Skin epidermis (tissue), 12 donors: Measurements from ENCODE around the gene SPEG.
A peak's percentile ranks its signal among the peaks of the same experiment; 100 is the strongest.

Experiments
- H3K27ac ChIP-seq, 21 experiments: fragments of 200-600 bp; sonication (generic) in 11 of 21; one replicate each; pipeline ENCODE4 v1.5.0; 2020; ENCODE audit warnings: mild to moderate bottlenecking in 3 of 21, inconsistent platforms in 2 of 21, moderate library complexity in 2 of 21
- H3K4me3 ChIP-seq, 7 experiments: fragments of 200-600 bp; sonication (generic) in 2 of 7; one replicate each; pipeline ENCODE4 v1.5.0; 2020; ENCODE audit warnings: inconsistent platforms in 2 of 7, mild to moderate bottlenecking in 2 of 7, moderate library complexity in 1 of 7

Gene SPEG

DNA sequence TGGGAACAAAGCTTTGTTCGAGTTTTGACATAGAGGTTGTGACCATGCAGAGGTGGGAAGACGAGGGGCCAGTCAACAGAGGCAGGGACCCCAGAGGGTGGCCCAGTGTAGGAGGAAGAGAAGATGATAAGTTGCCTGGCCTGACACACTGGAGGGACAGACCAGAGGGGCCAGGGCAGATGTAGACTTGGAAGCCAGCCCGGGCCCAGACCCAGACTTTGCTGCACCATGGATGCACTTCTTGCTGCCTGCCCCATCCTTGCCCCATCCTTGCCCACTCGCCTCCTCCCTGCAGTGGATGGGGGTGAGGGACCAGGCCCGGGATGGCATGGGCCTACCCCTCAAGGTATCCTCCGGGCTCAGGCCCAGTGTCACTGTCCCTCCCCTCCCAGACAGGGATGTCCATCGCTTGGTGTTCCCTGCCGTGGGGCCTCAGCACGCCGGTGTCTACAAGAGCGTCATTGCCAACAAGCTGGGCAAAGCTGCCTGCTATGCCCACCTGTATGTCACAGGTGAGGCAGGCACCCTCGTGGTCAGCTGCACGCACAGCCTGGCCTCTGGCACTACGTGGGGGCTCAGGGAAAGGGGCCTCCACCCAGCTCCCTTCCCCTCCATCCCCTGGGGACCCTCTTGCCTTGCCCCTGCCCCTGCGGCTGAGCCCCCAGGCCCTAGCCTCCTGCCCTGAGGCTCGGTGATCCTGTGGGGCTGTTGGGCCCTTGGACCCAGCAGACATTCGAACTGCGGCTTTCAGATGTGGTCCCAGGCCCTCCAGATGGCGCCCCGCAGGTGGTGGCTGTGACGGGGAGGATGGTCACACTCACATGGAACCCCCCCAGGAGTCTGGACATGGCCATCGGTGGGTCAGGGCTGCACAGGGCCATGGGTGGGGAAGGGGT lies 37.1 kb downstream of the SPEG start:
- H3K27ac ChIP-seq: no peak overlapping the region

DNA sequence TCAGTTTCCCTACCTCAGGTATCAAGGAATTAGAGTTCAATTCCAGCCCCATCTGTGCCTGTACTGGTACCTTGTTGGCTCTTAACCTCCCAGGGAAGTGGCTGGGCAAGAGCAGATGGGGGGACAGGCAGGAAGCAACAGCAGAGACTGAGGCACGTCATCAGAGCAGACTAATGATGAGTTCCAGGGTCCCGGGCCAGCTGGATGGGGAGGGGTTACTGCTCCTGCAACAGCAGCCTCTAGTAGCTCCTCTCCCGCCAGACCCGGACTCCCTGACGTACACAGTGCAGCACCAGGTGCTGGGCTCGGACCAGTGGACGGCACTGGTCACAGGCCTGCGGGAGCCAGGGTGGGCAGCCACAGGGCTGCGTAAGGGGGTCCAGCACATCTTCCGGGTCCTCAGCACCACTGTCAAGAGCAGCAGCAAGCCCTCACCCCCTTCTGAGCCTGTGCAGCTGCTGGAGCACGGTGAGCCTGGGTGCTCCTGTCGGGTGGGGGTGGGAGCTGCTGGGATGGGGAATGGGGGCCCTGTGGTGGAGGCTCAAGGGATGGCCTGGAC lies 38.1 kb downstream of the SPEG start:
- Histone ChIP-seq H3K27ac (no peak overlapping the region), H3K4me3 (no peak overlapping the region)

More for the DNA sequence above, 37.1 kb downstream of the SPEG start:
- H3K4me3 ChIP-seq: no peak overlapping the region

DNA sequence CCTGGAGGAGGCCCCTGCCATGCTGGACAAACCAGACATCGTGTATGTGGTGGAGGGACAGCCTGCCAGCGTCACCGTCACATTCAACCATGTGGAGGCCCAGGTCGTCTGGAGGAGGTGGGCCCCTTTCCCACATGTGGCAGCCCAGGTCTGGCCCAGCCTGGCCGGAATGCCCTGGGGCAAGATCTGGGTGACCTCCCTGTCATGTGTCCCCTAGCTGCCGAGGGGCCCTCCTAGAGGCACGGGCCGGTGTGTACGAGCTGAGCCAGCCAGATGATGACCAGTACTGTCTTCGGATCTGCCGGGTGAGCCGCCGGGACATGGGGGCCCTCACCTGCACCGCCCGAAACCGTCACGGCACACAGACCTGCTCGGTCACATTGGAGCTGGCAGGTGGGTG lies 38.9 kb downstream of the SPEG start:
- Histone ChIP-seq H3K4me3 (no peak overlapping the region), H3K27ac (no peak overlapping the region)

DNA sequence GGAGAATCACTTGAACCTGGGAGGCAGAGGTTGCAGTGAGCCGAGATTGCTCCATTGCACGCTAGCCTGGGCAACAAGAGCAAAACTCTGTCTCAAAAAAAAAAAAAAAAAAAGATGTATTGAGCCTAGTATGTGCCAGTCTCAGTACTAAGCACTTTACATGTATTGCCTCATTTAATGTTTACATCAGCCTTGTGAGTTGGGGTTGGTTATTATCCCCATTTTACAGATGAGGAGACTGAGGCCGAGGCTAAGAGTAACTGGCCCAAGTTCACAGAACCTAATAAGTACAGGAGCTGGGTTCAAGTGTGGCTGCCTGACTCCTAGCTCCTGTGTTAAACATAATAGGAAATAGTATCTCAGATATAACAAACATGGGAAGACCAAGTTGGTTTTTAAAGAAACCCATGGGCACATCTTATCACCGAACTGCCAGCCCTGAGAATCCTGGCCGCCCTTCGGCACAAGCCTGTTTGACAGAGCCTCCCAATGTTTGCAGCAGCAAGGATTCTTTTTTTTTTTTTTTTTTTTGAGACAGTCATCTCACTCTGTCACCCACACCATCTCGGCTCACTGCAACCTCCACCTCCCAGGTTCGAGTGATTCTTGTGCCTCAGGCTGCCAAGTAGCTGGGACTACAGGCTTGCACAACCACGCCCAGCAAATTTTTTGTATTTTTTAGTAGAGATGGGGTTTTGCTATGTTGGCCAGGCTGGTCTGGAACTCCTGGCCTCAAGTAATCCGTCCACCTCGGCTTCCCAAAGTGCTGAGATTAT lies 39.8 kb downstream of the SPEG start:
- H3K27ac ChIP-seq: no peak overlapping the region
- H3K4me3 ChIP-seq: no peak overlapping the region

DNA sequence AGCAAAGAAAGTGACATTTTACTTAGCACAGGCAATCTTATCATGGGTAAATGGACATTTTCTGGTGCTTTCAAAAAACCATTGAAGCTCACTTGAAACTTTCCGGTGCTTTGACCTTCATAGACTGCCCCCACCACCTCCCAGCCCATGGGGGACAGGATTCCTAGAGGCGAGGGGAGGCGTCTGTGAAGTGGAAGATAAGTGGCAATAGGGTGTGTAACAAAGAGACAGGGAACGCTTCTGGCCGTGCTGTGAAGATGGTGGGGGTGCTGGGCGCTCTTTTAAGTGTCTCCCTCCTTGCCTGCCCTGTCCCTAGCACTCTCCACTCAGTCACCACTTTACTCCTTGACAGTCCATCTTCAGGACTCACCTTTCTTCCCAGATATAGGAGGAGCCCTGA lies 40.6 kb downstream of the SPEG start:
- Histone ChIP-seq H3K27ac (no peak overlapping the region), H3K4me3 (no peak overlapping the region)

DNA sequence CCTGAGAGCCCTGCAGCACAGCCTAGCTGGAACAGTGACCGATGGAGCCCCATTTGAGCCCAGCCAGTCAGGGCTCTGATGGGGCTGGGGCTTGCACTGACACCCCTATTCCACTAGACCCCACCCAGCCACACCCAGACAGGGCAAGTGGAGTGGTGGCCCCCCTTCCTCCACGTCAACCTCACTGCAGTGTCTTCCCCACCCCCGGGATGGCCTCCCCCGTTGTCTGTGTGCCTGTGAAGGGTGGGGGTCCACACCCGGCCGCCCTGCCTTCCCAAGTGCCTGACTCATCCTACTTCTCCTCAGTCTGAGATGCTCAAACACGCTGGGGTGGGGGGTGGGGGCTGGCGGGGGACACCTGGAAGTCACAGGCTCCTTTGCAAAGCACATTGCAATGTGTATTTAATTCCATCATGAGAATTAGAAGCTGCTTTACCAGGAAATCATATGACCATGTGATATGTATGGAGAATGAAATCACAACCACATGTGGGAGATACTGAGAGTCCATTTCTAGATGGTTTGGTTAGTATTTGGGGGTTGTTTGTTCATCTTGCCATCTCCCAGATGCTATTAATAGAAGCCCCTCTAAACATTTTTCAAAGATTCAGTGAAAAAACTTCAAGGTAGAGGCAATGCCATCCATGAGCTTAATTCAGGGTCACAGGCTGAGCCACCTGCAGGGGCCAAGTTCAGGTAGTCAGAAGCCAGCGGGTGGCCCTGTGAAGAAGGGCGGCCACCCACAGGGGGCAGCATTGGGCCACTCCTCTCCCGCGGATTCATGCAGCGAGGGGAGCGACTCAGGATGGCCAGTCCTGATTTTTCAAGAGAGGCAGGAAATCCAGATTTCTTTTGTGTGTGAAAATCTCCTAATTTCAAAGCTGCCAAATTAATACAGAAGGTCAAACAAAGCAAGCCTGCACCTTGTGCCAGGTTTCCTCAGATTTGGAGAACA lies 41.3 kb downstream of the SPEG start:
- no peak overlapping the region for H3K4me3 ChIP-seq
- H3K27ac ChIP-seq: no peak overlapping the region

DNA sequence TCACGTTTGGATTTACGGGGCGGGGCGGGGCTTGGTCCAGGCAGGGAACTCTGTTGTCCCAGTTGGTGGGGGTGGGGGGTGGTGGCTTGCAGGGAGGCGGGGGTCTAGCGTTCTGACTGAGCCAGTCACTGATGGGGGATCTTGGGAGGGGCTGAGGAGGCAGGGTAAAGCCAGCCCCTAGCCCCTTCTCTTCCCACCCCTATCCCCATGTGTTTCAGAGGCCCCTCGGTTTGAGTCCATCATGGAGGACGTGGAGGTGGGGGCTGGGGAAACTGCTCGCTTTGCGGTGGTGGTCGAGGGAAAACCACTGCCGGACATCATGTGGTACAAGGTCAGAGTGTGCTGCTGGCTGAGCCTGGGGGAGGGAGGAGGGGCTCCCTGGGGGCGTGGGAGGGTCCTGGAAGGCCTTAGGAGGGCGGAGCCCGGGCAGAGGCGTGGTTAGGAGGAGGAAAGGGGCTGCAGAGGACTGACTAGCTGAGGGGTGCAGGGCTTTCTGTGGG lies 42.1 kb downstream of the SPEG start:
- Histone ChIP-seq H3K4me3 (no peak overlapping the region), H3K27ac (no peak overlapping the region)

DNA sequence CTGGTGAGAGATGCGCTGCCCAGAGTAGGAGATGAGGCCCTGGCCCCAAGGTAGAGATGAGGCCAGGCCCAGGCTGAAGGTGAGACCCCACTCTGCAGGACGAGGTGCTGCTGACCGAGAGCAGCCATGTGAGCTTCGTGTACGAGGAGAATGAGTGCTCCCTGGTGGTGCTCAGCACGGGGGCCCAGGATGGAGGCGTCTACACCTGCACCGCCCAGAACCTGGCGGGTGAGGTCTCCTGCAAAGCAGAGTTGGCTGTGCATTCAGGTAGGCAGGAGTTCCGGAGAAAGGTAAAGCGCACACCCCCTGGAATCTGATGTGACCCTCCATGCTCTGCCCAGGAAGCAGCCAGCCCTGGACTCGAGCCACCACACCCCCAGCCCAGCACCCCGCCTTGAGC lies 42.5 kb downstream of the SPEG start:
- Histone ChIP-seq H3K4me3 (no peak overlapping the region), H3K27ac (no peak overlapping the region)

DNA sequence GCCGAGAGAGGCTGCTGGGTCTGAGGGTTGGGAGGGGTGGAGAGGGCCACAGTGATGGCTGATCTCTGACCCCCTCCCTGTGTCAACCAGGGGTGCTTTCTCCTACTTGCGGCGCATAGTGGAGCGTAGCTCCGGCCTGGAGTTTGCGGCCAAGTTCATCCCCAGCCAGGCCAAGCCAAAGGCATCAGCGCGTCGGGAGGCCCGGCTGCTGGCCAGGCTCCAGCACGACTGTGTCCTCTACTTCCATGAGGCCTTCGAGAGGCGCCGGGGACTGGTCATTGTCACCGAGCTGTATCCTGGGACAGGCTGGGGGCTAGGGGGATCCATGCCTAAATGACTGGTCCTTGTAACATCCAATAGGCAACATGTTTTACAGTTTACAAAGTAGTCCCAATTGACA lies 43.2 kb downstream of the SPEG start:
- H3K4me3 ChIP-seq: no peak overlapping the region
- H3K27ac ChIP-seq: no peak overlapping the region

DNA sequence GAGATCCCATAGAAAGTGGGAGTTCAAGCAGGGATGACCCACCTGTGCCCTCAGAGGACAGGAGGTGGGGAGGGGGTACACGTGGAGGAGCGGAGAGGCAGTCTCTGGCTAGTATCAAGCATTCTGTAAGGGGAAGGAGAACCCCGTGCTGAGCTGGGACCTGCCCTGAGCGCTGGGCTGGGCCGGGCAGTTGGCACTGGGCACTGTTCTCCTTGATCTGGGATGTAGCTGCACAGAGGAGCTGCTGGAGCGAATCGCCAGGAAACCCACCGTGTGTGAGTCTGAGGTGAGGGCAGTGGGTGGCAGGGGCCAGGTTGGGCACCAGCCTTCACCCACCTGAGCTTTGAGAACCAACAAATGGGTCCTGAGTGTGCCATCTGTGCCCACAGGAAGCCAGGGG lies 44.3 kb downstream of the SPEG start:
- Histone ChIP-seq H3K4me3 (no peak overlapping the region), H3K27ac (no peak overlapping the region)

DNA sequence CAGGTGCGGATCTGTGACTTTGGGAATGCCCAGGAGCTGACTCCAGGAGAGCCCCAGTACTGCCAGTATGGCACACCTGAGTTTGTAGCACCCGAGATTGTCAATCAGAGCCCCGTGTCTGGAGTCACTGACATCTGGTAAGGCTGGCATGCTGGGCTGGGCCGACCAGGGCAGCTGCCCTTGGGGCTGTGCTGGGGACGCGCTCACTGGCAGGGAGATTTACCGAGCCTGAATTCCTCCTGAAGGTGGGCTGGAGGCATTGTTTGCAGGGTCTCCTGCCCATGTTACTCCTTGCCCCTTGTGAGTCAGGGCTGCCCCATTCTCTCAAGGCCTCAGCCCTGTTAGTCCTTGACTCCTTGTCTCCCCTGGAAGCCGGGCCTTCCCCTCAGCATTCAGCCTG lies 45.4 kb downstream of the SPEG start:
- Histone ChIP-seq H3K27ac (no peak overlapping the region), H3K4me3 (no peak overlapping the region)

DNA sequence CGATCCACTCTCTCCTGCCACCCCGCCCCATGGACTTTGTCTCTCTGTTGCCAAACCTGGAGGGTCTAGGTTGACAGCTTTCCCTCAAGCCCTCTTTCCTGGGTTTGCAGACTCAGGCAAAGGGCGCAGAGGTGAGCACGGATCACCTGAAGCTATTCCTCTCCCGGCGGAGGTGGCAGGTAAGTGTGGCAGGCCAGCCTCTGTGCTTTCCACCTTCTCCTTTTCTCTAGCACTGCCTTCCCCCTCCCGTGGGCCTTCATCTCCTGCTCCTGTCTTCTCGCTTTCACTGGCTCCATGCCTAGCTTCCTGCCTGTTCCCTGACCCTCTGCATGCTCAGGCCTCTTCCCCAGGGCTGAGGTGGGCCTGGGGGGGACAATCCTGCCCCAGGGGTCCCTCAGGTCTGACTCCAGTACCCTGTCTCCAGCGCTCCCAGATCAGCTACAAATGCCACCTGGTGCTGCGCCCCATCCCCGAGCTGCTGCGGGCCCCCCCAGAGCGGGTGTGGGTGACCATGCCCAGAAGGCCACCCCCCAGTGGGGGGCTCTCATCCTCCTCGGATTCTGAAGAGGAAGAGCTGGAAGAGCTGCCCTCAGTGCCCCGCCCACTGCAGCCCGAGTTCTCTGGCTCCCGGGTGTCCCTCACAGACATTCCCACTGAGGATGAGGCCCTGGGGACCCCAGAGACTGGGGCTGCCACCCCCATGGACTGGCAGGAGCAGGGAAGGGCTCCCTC lies 48.2 kb downstream of the SPEG start:
- no peak overlapping the region for H3K4me3 ChIP-seq
- no peak overlapping the region for H3K27ac ChIP-seq

DNA sequence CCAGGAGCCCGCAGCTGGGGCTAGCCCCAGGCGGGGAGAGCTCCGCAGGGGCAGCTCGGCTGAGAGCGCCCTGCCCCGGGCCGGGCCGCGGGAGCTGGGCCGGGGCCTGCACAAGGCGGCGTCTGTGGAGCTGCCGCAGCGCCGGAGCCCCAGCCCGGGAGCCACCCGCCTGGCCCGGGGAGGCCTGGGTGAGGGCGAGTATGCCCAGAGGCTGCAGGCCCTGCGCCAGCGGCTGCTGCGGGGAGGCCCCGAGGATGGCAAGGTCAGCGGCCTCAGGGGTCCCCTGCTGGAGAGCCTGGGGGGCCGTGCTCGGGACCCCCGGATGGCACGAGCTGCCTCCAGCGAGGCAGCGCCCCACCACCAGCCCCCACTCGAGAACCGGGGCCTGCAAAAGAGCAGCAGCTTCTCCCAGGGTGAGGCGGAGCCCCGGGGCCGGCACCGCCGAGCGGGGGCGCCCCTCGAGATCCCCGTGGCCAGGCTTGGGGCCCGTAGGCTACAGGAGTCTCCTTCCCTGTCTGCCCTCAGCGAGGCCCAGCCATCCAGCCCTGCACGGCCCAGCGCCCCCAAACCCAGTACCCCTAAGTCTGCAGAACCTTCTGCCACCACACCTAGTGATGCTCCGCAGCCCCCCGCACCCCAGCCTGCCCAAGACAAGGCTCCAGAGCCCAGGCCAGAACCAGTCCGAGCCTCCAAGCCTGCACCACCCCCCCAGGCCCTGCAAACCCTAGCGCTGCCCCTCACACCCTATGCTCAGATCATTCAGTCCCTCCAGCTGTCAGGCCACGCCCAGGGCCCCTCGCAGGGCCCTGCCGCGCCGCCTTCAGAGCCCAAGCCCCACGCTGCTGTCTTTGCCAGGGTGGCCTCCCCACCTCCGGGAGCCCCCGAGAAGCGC lies 49.1 kb downstream of the SPEG start:
- H3K27ac ChIP-seq: no peak overlapping the region

DNA sequence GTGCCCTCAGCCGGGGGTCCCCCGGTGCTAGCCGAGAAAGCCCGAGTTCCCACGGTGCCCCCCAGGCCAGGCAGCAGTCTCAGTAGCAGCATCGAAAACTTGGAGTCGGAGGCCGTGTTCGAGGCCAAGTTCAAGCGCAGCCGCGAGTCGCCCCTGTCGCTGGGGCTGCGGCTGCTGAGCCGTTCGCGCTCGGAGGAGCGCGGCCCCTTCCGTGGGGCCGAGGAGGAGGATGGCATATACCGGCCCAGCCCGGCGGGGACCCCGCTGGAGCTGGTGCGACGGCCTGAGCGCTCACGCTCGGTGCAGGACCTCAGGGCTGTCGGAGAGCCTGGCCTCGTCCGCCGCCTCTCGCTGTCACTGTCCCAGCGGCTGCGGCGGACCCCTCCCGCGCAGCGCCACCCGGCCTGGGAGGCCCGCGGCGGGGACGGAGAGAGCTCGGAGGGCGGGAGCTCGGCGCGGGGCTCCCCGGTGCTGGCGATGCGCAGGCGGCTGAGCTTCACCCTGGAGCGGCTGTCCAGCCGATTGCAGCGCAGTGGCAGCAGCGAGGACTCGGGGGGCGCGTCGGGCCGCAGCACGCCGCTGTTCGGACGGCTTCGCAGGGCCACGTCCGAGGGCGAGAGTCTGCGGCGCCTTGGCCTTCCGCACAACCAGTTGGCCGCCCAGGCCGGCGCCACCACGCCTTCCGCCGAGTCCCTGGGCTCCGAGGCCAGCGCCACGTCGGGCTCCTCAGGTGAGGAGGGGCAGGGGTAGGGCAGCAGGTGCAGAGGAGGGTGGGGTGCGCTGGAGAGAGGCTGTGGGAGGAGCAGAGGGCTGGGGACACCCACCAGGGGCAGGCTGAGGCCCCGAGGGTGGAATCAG lies 49.9 kb downstream of the SPEG start:
- Histone ChIP-seq H3K4me3 (peak overlapping the region in 2 of 7 experiments; percentile 7 to 23), H3K27ac (no peak overlapping the region)

More for the DNA sequence above, 49.1 kb downstream of the SPEG start:
- H3K4me3 ChIP-seq: no peak overlapping the region

DNA sequence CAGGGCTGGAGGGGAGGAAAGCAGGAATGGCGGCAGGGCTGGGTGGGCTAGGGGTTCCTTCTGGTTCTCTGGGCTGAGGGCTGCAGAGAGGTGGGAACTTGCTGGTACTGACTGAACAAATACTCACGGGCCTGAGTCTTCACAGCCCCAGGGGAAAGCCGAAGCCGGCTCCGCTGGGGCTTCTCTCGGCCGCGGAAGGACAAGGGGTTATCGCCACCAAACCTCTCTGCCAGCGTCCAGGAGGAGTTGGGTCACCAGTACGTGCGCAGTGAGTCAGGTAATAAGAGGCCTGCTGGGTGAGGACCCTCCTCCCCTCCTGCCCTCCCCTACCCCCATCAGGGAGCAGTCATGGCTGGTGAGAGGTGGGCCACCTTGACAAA lies 50.5 kb downstream of the SPEG start:
- Histone ChIP-seq H3K4me3 (no peak overlapping the region), H3K27ac (no peak overlapping the region)

DNA sequence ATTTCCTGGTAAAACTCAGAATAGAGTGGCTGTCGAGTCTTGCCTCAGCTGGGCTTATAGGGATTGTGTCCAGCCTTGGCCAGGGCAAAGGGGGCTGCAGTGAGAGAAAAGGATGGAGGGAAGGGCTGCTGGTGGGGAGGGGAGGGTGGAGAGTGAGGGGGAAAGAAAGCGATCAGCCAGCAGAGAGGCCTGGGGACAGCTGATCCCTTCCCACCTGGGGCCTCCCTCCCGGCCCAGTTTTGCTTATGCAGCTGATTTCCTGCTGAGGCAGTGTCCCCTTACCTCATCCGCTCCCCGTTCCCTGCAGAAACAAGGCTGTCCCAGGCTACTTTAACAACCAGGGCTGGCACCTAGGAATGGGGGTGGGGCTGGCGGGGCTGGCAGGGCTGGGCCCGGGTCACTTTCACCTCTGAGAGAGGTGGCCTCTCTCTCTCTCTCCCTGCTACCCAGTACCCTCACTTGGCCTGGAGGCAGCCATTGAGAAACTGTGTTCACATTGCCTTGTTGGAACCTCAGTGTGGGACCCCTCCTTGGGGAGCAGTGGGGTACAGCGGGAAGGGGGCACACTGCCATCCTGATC lies 51.8 kb downstream of the SPEG start:
- no peak overlapping the region for H3K27ac ChIP-seq
- H3K4me3 ChIP-seq: no peak overlapping the region
